ENCODE measurements around the gene ANP32A.
A peak's percentile ranks its signal among the peaks of the same experiment; 100 is the strongest.

The ANP32A gene

GRCh38 chr15:68797599-68798345 is 22.9 kb downstream of the ANP32A start:
- no peak for DNase-seq

DNA sequence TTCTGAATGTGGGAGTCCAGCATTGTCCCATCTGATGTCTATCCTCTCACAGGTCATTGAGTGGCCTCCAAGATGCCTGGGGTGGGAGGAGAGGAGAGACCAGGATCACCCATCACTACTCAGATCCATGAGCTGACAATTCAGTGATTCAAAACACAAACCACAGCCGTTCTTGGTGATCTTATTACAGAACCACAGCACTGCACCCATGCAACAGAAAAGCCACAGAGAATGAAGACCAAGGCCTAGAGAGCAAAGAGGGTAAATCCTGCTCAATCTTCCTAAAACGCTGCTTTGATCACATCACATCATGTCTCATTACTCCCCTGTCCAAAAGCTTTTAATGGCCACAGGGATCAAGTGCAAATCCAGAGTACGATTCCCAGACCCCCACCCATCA is 23.5 kb downstream of the ANP32A start:
- DNase-seq, result no peak

- DNase-seq, result no peak
Measured at GRCh38 chr15:68796576-68796975, 24.1 kb downstream of the ANP32A start.

- peak; percentile 90 for DNase-seq
Measured at GRCh38 chr15:68795298-68795848, 25.3 kb downstream of the ANP32A start.

DNA sequence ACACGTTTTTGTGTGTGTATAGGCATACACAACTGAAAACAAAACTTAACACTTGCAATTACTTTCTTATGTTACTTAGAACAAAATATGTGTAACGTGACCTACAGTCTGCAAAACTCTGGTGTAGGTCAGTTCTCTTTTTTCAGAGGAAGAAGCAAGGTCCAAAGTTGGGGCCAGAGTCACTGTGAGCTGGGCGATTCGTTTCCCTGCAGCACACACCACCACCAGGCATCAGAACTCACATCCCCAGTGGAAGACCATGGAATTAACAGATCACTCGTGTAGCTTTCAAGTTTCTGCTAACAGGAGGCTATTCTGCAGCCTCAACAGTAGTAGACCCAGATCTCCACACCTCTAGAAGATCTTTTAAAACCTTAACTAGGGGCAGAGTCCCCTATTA is 25.8 kb downstream of the ANP32A start:
- no peak for DNase-seq

DNA sequence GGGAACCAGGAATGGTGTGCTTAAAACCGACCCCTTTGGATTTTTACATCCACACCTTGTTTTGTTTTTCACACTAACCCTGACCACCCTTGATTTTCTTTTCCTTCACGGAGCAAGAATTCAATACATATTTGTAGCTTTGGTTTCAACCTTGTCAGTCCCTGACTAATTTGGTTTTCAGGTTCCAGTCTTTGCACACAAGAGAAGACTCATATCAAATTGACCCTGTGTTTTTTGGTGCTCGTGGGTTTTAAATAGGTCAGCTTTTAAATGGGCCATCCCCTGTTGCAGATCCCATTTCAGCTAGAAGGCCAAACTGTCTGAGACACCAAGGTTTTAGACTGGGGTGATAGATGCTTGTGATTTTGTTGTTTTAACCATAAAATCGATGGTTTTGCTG is 26.4 kb downstream of the ANP32A start:
- DNase-seq, result no peak

GRCh38 chr15:68793776-68794175 is 26.9 kb downstream of the ANP32A start:
- DNase-seq, result no peak

DNA sequence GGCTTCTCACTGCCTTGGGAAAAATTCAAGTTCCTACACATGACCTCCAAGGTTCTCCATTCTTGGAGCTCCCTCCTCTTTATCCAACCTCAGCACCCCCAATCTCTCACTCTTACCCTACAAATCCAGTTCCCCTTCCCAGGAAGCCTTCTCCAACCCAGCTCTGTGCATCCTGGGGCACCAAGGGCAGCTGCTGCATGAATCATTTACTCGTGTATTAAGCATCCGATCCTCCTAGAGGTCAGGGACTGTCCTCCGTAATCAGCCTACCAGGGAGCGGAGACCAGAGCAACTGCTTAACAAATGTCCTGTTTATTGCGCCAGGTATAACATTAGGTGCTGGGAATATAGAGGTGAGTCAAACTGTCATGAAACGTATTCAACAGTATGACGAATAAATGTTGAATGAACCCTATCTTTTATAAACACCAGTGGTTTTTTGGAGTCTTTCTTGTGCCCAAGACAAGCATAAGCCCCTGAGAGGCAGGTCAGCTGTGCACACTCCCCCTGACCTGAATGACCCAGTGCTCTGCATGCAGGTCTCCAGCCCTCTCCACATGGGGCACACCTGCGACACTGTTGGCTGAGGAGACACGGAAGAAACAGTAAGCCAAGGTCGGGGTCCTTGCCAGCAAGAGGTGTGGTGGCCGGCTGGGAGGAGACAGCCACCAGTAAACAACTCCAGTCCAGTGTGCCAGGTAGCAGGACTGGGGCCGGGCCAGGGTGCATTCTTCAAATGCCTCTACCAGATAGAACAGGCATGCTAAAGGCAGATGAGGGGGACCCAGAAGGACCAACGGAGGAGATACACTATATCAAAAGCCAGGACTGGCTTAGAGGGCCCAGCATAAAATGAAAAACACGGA is 27.6 kb downstream of the ANP32A start:
- no peak for DNase-seq

- DNase-seq, result no peak
Measured at GRCh38 chr15:68791431-68792283, 29.0 kb downstream of the ANP32A start.

DNA sequence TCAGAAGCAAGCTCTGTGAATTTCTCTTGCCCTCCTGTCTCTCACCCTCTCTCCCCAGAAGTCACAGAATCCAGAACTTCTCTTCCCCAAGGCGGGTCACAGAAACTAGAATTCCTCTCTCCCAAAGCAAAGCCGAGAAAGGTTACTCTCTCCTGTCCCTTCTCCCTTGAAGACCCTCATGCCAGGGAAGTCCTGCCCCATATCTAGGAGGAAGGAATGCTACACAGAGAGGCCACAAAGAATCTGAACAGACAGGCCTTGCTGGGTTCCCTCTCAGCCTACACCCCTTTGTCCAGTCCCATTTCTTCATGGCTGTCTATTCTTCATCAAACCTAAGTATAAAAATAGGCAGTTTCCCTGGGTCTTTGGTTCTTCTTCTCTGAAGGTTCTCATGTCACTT is 29.8 kb downstream of the ANP32A start:
- no peak for DNase-seq

DNA sequence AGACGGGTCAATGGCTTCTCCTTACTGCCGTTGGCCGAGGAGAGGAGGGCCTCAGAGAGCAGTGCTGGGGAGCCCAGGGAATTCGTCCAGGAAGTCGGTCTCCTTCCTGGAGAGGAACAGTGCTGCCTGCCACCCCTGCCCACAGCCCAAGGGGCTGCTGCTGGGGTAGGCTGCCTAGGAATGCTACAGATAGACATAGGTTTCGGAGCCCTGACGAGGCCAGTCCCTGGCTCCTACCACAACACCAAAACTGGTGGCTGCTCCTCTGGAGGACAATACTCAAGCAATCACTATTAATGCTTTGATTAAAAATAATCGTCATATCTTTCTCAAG is 30.5 kb downstream of the ANP32A start:
- DNase-seq, result no peak

- no peak for DNase-seq
Measured at GRCh38 chr15:68789534-68790241, 31.0 kb downstream of the ANP32A start.

DNA sequence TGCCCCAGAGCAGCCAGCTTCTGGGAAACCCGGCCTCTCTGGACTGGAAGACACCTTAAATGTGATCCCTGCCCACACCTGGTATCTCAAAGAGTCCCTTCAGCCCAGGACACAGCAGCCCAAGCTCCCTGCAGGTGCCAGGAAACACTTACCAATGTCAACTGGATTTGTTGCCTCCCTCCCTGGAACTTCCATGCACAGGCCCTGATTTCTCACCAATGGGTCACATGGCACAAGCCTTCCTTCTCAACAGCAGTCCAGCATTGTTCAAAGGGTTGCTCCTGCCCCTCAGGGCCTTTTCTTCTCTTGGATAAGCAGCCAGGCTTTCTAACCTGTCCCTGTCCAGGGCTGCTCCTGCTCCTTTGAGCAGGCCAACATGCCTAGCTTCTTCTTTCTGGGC is 31.6 kb downstream of the ANP32A start:
- no peak for DNase-seq

DNA sequence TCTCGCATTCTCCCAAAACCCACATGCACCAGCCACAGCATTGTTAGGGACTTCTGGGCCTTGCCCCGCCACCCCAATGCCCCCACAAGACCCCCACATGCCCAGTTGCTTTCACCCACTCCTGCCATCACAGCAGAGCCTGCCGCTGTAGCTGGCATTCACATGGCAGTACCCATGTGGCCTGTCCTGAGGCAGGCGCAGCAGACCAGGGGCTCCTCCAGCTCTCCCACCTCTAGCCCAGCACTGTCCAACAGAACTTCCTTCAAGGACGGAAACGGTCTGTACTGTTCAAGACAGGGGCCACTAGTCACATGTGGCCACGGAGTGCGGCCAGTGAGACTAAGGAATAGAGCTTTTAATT is 32.5 kb downstream of the ANP32A start:
- no peak for DNase-seq

DNA sequence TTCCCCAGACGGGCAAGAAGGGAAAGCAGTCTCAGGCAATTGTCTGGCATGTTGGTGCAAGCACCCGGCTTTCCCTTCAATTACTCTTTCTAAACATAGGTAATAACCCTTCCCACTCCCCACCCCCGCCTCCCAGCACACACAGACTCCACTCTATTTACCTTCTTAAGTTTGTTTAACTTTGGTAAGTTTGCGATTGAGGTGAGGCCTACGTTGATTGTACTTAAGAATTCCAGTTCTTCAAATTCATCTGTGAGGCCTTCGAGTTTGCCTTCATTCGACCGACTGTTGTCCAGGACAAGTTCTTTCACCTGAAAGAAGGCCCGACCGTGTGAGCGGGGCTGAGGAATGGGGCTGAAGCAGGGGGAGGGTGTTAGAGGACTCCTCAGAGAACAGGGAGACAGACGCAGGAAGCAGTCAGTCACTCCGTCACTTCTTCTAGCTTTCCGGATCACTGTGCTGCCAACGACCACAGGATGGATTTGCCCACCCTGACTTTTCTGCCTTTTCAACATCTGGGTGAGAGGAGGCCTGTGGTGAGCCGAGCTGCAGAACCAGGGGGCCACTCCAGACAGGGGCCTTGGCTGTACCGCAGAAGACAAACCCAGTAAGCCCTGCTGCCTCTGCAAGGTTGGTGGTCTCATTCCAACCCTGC is 33.0 kb downstream of the ANP32A start:
- no peak for DNase-seq

GRCh38 chr15:68786753-68787152 is 33.9 kb downstream of the ANP32A start:
- no peak for DNase-seq

DNA sequence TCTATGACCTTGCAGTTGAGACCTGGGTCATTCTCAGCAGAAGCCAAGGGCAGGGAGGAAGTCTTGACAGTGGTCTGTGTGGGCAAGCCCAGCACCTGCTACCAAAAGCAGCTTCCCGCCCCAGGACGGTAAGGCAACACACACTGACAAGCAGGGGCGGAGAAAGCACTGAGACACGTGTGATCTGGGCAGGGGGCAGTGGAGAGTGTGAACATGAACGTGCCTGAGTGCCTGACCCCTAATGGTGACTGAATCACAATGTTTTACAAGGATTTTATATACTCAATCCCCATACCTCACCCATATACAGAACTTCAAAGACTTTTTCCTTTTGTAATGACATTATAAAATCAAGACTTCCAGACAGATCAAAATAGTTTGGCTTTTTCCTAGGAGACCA is 35.2 kb downstream of the ANP32A start:
- no peak for DNase-seq

GRCh38 chr15:68784206-68784605 is 36.5 kb downstream of the ANP32A start:
- no peak for DNase-seq

- no peak for DNase-seq
Measured at GRCh38 chr15:68783226-68784058, 37.3 kb downstream of the ANP32A start.

- DNase-seq, result no peak
Measured at GRCh38 chr15:68782589-68783161, 38.0 kb downstream of the ANP32A start.
